Daoy (cell line): ENCODE results near the gene TEX53. TPM values are rescaled to one million over a fixed set of nuclear protein-coding genes. Genes with fewer than 3 reads are reported as not detected.
A peak's percentile ranks its signal among the peaks of the same experiment; 100 is the strongest.

ENCODE experiments used
- DNase-seq: peaks from one replicate; pipeline ENCODE4 v3.0.0-alpha.2; 2015; ENCODE audit warnings: low read depth
- total RNA-seq: library from RNA; depleted of rRNA; stranded (reverse); fragments of >200 nt; shearing (Covaris generic); gene quantifications from 2 replicates; pipeline ENCODE4 v1.2.3, GENCODE V29; 2014

Gene TEX53
- total RNA-seq, 1 experiment from 2014 or later = not detected

DNA sequence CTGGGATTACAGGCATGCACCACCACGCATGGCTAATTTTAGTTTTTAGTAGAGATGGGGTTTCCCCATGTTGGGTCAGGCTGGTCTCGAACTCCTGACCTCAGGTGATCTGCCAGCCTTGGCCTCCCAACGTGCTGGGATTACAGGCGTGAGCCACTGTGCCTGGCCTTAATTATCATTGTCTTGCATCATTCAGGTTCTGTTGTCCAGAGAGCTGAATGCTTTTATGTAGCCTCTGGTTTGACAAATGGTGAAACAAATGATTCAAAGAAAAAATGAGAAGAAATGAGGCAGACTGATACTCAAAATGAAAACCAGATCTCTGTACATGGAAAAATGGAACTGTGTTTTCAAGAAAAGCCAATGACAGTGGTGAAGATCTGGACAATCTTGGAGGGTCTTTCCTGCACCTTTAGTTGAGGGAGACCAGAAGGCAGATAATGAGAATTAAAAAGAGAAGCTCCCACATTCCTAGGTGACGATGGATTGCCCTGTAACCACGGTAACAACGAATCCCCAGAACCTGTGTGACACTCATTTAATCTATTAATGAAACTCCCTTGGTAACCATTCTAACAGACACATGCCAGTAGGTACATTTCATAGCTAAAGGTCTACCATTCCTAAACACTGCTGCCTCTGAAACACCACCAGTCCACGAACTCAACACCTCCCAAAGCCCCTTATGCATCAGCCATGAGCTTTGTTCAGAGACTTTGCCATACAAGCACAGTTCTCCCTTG lies 22.8 kb upstream of the TEX53 start:
- no peak for DNase-seq

DNA sequence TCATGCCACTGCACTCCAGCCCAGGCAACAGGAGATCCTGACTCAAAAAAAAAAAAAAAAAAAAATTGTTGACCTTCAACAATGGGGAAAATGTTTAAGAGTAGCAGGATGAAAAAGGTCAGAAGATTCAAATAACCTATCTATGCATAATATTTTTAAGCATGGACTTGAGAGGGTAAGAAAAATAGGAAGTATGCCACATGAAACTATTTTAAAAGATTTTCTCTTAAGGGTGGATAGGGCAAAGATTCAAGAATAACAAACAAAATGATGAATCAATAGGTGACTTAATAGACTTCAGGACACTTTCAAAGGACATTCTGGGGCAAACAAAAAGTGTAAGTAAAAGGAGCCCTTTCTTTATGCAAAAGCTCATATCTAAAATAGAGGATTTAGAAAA lies 21.2 kb upstream of the TEX53 start:
- no peak for DNase-seq

DNA sequence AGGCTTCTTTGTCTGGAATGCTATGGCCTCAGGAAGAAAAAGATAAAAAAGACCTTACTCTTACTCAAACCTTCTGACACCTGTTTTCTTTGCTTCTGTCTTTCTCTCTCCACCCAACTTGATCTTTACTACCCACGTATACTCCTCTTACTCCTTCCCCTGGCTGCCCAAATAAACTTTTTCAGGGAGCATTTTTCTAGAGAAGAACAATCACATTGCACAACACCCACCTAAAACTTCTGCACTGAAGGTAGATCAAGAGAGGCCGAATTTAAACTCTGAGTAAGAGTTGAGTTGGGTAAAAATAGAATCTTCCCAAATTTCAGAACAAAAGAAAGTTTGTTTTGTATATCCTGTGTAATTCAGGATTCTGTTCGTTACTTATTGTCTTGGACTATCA lies 20.5 kb upstream of the TEX53 start:
- DNase-seq = no peak

DNA sequence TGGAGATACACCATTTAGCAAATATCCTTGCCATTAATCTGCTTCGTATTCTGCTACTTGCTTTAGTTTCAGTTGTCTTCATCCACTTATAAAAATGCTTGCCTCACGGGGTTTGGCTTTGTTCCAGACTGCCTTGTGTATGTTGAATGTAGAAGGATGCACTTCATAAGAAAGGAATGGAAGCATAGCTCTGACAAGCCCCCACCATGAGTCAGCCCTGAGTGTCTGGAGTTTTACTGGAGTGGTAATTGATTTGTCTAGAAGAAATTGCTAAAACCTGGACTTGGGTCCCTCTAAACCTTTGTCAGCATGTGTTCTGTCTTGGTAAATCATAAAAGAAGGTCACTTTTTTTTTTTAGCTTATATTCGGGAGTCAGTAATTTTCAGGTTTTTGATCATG lies 19.8 kb upstream of the TEX53 start:
- peak; percentile 100 for DNase-seq

DNA sequence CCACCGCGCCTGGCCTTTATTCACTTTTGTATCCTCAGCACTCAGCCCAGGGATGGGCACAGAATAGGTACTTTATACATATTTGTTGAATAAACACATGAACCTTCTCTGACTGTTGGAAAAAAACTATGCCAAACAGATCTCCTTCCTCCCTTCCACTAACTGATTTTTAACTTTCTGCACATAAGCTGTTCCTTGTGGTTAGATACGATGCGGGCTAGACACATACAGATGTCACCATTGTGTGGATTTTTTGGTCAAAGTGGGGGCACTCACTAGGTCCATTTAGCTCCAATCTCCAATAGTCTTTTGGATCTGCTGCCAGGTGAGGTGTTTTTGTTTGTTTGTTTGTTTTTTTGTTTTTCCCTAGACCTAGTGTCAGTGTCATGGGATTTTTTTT lies 19.3 kb upstream of the TEX53 start:
- no peak for DNase-seq

DNA sequence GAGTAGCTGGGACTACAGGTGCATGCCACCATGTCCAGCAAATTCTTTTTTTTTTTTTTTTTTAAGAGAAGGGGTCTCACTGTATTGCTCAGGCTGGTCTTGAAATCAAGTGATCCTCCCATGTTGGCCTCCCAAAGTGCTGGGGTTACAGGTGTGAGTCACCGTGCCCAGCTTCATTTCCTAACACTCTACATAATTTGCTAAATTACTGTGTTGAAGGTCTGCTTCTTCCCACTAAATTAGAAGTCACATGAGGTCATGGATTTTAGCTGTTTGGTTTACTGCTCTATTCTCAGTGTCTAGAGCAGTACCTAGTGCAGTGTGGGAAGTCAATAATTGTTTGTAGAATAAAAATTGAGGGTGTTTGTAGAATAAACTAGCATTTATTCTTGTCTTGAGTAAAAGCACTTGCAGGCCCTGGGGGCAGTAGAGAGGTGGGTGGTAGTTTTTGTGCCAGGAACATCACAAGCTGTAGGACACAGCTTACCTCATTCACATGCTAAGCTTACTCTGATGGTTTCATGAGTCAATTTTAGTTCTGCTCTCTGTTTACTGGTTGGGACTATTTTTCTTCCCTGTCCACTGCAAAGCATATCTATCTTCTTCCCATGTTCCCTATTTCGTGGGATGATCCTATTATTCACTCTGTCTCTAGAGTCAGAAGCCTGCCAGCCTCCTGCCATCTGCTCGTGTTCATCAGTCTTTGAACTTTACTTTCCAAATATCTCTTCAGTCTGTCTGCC lies 17.4 kb upstream of the TEX53 start:
- DNase-seq = no peak

DNA sequence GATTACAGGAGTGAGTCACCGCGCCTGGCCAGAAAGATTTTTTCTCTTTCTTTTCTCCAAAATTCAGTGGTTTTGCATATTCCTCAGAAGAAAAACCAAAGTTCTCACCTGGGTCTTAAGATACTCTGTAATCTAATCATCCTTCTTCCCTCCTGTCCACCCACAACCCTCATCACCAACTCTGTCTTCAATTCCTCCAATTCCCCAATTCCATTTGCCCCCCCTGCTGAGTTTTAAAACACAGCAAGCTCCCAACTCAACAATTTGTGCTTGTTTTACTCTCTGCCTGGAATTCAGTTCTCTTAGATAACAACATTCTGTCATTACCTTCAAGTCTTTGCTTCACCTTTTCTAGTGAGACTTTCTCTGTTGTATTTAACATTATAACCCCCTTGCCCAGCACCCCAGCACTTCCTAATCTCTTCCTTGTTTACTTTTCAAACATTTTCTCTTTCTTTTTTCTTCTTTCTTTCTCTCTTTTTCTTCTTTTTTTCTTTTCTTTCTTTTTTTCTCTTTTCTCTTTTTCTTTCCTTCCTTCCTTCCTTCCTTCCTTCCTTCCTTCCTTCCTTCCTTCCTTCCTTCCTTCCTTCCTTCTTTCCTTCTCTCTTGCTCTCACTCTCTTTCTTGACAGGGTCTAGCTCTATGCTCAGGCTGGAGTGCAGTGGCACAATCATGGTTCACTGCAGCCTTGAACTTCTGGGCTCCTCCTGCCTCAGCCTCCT lies 16.6 kb upstream of the TEX53 start:
- DNase-seq = no peak

DNA sequence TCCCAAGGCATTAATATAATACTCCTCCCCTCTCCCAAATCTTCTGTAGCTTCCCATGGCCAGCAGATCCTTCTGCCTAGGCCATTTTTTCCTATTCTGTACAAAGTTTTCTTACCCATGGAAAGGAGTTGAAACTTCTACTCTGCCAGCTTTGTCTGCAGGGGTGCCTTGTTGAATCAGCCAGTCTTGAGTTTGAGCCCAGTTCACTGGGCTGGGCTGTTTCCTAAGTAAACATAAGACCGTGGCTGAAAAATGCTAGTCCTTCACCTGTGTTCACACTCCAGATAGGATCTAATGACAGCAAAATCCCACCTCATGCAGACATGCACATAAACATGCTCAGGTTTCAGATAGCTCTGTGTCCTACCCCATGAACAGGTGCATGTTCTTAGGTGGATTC lies 14.0 kb upstream of the TEX53 start:
- no peak for DNase-seq

DNA sequence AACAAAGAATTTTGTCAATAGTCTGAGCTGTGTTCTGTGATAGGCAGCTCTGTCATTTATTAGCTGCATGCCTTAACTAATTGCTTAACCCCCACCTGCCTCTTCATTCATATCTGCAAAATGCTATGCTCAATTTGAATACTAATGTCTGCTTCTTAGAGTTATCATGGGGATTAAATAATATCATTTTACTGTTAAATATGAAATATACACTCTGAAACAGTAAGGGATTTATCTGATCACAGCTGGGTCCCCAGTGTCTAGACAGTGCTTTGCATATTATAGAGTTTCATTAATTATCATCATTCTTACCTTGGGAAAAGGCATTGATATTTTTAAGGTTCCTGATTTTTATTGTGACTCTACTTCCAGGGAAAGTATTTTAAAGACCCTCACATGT lies 12.4 kb upstream of the TEX53 start:
- DNase-seq = no peak

DNA sequence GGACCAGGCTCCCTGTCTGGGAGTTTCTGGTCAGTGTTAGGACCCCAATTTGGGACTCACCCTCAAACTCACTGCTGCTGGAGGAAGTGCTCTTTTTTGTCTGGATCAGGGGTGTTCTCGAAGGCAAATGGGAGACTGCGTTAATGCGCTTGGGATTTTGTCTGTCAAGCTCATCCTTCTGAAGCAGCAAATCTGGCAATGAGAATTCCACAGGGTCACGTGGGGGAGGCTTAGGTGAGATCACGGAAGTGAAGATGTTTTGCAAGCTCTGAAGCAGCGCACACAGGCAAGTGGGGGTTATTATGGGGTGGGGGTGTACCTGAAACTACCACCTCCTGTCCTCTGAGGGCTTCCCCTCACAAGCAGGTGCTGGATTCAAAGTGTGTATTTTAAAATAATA lies 10.5 kb upstream of the TEX53 start:
- no peak for DNase-seq

DNA sequence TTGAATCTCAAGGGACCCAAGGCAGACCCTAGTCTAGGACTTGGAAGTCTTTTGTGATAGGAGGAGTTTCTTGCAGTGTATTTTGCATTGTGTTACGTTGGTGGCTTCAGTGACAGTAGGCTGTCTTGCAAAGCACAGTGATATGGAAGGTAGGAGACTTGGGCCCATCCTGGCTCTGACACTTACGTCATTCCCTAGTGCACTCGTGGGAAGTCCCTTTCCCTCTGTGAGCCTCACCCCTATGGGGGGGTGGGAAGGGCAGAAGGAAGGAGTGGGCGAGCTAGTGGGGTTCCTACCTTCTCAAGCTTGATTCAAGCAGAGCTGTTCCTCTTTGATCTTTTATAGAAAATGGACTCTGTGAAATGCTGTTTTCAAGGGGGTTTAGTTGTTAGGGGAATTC lies 9.2 kb upstream of the TEX53 start:
- DNase-seq = no peak

DNA sequence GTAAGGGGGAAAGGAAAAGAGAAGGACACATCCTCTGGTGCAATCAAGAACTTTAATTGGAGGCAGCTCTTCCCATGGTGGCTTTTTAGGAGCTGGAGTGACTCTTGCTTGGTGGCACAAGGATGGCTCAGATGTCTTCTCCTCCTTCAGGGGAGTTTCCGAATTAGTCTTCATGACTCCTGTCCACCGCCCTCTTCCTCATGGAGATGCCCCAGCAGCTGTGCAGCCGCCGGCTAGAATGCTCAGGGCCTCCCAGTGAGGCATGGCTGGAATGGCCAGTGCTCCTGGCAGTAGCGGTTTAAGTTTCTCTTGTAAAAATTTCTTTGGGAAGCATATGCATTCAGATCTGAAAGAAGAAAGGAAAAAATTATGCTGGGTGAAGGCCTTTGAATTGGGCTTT lies 8.8 kb upstream of the TEX53 start:
- no peak for DNase-seq

DNA sequence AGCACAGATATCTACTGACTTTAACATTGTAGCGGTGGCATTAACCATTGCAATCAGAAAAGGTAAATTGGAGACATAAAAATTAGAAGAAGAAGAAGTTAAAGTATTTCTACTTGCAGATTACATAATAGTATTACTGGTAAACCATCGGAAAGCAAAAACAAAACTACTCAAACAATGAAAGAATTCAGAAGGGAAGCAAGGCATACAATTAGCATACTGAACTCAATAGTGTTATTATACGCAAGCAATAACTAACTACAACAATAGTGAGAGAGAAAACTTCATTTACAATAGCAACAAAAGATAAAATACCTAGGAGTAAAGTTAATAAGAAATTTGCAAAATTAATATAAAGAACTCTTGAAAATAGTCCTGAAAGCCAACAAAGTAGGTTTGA lies 6.6 kb upstream of the TEX53 start:
- DNase-seq = no peak

DNA sequence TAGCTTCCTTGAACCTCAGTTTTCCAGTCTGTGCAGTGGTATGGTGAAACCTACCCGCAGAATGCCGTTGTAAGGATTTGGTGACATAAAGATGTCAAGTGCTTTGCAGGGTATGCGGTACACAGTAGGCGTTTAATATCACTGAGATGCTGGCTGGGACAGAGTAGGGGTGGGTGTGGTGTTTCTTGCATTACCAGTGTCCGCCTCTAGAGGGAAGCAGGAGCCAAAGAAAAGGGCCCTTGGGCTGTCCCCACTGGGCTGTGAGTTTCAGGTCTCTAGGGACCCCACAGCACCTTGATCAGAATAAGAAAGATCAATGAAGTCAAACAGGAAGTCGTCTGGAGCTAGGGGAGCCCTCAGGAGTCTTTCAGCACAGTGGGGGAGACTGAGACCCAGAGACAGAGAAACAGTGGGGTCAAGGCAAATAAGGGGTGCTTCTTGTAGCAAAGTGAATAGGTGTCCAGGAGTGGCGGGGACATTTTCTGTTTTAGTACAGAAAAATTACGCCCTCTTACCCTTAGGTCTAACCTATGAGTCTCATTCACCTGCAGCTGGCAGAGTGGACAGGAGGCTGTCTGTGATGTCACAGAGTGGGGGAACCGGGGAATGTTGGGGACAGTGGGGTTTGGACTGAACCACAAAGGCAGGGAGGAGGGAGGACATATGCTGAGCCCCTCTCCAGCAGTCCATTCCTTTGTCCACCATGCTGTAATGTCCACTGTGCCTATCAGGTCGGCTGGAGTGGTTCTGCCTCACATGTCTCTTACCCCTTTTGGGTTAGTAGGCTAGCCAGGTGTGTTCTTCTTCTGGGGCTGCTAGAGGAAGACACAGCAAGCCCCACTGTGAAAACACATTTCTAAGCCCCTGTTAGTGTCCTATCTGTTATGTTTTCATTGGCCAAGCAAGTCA lies 4.7 kb upstream of the TEX53 start:
- peak; percentile 62 for DNase-seq

DNA sequence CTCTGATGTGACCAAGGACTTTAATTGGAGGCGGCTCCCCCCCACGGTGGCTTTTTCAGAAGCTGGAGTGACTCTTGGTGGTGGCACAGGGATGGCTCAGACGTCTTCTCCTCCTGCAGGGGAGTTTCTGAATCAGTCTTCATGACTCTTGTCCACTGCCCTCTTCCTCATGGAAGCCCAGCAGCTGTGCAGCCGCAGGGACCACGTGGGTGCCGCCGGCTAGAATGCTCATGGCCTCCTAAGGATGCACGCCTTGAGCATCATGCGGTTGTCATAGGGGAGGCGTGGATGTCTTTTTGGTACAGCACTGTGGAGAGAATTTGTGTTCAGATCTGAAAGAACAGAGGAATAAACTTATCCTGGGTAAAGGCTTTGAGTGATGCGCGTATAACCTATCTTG lies 1.3 kb downstream of the TEX53 start:
- DNase-seq = no peak

DNA sequence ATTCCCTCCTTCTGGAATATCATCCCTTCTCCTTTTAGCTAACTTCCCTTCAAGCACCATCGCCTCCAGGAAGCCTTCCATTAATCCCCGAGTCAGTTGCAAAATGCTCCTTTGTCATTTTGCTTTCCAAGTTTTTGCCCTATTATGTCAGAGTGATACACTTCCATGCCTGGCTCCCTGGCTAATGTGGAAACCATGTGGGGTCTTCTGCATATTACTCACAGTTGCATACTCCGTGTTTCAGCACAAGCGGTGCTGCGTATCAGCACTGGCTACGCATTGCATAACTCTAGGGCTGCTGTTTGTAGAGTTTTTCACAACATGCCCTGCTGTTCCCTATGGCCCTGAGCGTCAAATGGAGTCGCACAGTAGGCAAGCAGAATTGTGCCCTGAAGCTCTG lies 1.9 kb downstream of the TEX53 start:
- DNase-seq = peak; percentile 52

DNA sequence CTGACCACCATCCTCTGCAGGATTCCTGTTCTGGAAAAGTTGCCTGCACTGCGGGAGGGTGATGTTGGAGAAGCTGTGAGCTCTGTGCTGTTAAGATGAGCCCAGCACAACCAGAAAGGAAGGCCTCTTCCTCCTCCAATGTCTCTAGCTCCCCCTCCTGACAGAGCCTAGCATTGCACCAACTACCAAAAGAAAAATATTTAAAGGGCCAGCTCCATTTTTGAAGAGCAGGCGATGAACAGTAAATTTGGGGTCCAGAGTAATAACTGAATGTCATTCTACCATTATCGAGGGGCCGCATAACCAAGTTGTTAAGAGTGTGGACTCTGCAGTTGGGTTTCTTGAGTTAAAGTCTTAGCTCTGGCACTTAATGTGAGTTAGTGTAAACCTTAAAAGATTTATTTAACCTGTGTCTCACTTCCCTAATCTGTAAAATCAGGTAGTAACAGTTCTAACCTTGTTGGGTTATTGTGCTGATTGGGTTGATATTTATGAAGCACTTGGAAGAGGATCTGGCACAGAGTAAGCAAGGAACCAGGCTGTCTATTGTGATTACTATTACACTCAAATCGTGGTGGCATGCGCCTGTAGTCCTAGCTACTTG lies 3.9 kb downstream of the TEX53 start:
- DNase-seq = peak; percentile 82

DNA sequence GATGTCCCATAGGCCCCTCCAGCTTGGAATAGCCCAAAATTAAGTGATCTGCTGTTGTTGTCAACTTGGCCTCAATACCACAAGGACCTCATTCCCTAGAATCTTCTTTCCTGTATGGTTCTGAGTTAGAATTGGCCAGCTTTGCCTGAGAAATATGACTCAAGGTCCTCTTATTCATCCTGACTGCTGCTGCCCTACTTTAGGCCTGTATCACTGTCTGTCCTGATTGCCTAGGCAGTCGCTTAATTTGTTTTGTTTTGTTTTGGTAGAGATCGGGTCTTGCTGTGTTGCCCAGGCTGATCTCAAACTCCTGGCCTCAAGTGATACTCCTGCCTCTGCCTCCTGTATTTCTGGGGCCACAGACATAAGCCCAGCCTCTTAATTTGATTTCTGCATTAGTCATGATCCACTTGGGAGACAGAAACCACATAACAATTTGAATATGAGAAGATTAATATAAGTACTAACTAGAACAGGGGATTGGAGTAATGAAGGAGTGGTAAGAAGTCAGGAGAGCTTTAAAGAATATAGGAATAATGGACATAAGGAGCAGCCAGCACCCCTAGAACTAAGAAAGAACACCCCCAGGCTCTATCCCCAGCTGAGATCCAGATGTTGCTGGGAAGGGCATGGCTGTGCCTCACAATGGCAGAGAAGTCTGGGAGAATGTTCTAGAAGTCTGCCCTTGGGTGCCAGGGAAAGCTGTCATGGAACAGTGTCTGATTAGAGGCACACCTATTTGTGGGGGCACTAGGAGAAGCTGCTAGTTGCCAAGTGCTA lies 4.6 kb downstream of the TEX53 start:
- no peak for DNase-seq

DNA sequence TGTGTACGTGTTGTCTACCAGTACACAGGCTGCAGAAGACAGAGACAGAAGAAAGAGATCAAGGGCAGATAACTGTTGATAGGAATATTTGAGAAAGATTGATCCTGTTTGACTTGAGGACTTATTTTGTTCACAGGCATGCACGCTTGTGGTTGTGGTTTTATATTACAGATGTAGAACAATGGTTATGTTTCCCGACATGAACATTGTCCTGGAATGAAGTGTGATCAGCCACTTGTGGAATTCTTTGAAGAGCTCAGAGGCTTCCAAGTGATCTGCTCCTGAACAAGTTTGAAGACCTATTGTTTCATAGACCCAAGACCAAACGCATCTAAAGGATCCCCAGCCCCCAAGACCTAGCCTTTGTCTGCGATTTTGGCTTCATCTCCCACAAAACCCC lies 13.7 kb downstream of the TEX53 start:
- DNase-seq = no peak

DNA sequence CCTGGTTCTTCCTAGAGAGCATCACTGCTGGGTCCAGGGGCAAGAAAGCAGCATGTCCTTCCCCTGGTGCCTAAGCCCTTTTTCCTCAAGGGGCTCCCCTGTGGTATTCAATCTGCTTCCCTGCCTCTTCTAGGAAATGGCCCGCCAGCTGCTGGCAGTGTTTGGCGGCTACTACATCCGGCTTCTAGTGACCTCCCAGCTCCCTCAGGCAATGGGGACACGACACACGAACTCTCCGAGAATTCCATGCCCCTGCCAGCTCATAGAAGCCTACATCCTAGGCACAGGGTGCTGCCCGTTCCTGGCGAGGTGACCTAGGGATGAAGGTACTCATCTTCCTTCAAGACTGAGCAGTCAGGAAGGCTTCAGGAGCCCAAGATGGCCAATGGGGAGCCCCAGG lies 14.6 kb downstream of the TEX53 start:
- no peak for DNase-seq

DNA sequence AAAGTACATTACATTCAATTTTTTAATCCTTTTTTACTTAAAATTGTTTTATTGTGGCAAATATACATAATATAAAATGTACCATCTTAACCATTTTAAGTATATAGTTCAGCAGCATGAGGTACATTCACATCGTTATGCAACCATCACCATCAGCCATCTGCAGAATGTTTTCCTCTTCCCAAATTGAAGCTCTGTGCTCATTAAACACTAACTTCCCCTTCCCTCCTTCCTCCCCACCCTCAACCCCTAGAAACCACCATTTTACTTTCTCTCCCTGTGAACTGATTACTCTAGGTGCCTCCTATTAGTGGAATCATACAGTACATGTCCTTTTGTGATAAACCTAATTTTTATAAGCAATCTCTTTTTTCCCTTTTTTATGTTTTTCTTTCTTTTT lies 15.6 kb downstream of the TEX53 start:
- no peak for DNase-seq
